ENCODE data around the gene TEPSIN. TPM values are rescaled to one million over a fixed set of nuclear protein-coding genes. Genes with fewer than 3 reads are reported as not detected.

The TEPSIN gene
- total and polyA plus RNA-seq, 4 donors, result 3.2 to 22.9 (median 10.7) TPM

DNA sequence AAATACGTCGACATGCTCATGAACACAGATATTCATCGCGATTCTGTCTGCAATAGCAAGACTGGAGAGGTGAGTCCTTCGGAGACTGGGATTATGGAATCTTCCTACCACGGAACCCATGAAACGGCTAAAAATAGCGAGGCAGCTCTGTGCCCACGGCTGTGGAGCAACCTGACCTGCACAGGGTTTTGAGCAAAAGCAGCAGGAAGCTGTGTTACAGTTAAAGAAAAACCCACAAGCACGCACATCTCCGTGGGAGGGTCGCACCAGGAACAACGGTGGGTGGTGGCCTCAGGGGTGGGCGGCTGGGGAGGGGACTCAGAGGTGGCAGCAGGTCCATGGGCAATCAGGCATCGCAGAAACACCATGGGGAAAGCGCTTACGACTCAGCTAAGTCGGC is 31.4 kb upstream of the TEPSIN start (continued):
- TF ChIP-seq, protein P1, sequence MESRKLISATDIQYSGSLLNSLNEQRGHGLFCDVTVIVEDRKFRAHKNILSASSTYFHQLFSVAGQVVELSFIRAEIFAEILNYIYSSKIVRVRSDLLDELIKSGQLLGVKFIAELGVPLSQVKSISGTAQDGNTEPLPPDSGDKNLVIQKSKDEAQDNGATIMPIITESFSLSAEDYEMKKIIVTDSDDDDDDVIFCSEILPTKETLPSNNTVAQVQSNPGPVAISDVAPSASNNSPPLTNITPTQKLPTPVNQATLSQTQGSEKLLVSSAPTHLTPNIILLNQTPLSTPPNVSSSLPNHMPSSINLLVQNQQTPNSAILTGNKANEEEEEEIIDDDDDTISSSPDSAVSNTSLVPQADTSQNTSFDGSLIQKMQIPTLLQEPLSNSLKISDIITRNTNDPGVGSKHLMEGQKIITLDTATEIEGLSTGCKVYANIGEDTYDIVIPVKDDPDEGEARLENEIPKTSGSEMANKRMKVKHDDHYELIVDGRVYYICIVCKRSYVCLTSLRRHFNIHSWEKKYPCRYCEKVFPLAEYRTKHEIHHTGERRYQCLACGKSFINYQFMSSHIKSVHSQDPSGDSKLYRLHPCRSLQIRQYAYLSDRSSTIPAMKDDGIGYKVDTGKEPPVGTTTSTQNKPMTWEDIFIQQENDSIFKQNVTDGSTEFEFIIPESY (IDR thresholded peaks at IDR 0.05), result no peak
- TF ChIP-seq GABPA (IDR thresholded peaks at IDR 0.05 in 1 of 2, conservative IDR thresholded peaks at IDR 0.05 in 1 of 2) (no peak), FOXA1 (IDR thresholded peaks at IDR 0.05) (no peak)
- TF ChIP-seq, protein P2, sequence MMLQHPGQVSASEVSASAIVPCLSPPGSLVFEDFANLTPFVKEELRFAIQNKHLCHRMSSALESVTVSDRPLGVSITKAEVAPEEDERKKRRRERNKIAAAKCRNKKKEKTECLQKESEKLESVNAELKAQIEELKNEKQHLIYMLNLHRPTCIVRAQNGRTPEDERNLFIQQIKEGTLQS (IDR thresholded peaks at IDR 0.05), result no peak

DNA sequence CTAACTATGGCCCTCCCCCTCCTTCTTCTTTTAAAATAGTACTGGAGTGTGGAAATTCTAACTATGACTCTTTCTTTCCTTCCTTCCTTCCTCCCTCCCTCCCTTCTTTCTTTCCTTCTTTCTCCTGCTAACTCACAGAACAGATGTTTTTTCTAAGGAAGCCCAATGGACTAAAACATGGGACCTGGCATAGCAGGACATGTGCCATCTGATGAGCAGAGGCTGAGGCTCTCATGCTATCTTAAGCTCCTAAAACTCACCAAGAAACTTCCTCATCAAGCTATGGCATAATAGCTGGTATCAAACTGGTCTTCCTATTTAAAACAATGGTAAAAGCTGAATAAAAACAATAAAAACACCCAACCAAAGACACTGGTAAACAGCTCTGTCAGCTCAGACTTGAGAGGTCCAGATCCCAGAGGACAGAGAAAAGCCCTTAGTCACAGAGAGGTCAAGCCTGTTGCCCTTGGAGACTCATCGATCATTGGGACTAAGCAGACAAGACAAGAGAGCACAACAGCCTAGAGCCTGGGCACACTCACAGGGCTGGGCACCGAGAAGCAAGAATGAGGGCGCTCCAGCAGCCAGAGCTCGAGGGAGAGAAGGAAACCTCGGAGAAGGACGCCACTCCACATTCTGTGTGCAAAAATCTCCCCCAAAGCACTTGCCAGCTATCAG is 28.7 kb upstream of the TEPSIN start:
- Histone ChIP-seq H3K27ac (ENCODE audit: low read depth in 1 of 2, low read length in 2 of 2) (no peak overlapping the region), H3K9me3 (ENCODE audit: control insufficient read depth in 4 of 4, low read length in 3 of 4) (no peaks in the 10 kb centered on the region), H3K9ac (ENCODE audit: low read depth in 1 of 2, low read length in 2 of 2) (no peak overlapping the region), H3K4me1 (ENCODE audit: control insufficient read depth in 4 of 4, insufficient read depth in 4 of 4, low read length in 3 of 4) (no peaks in the 10 kb centered on the region), H3K36me3 (ENCODE audit: control insufficient read depth in 4 of 4, insufficient read depth in 3 of 4, low read depth in 1 of 4, low read length in 3 of 4) (peaks cover 38 to 72% (median 42%) of the 10 kb centered on the region in 4 donors), H3K4me3 (ENCODE audit: low read depth in 1 of 3, low read length in 3 of 3) (no peak overlapping the region), H3K27me3 (ENCODE audit: control insufficient read depth in 4 of 4, insufficient read depth in 4 of 4, low read length in 3 of 4) (no peaks in the 10 kb centered on the region)
- 94% methylated on average over 6 of the region's 6 CpGs for WGBS
- TF ChIP-seq FOXA2 (IDR thresholded peaks at IDR 0.05), result no peak
- no peak for TF ChIP-seq NR2F2 (IDR thresholded peaks at IDR 0.05)
- TF ChIP-seq, protein P3, sequence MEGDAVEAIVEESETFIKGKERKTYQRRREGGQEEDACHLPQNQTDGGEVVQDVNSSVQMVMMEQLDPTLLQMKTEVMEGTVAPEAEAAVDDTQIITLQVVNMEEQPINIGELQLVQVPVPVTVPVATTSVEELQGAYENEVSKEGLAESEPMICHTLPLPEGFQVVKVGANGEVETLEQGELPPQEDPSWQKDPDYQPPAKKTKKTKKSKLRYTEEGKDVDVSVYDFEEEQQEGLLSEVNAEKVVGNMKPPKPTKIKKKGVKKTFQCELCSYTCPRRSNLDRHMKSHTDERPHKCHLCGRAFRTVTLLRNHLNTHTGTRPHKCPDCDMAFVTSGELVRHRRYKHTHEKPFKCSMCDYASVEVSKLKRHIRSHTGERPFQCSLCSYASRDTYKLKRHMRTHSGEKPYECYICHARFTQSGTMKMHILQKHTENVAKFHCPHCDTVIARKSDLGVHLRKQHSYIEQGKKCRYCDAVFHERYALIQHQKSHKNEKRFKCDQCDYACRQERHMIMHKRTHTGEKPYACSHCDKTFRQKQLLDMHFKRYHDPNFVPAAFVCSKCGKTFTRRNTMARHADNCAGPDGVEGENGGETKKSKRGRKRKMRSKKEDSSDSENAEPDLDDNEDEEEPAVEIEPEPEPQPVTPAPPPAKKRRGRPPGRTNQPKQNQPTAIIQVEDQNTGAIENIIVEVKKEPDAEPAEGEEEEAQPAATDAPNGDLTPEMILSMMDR (IDR thresholded peaks at IDR 0.05; ENCODE audit: low read depth, low read length, missing input control), result no peak
- TF ChIP-seq, protein P4, sequence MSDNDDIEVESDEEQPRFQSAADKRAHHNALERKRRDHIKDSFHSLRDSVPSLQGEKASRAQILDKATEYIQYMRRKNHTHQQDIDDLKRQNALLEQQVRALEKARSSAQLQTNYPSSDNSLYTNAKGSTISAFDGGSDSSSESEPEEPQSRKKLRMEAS (IDR thresholded peaks at IDR 0.05), result no peak
- no peak for TF ChIP-seq YY1 (IDR thresholded peaks at IDR 0.05)
- TF ChIP-seq TAF1 (conservative IDR thresholded peaks at IDR 0.05), result no peak
- TF ChIP-seq RAD21 (IDR thresholded peaks at IDR 0.05), result no peak
- no peak for TF ChIP-seq JUND (IDR thresholded peaks at IDR 0.05)
- no peak for TF ChIP-seq HNF4G (IDR thresholded peaks at IDR 0.05)
- DNase-seq (ENCODE audit: low spot score), result no peak

DNA sequence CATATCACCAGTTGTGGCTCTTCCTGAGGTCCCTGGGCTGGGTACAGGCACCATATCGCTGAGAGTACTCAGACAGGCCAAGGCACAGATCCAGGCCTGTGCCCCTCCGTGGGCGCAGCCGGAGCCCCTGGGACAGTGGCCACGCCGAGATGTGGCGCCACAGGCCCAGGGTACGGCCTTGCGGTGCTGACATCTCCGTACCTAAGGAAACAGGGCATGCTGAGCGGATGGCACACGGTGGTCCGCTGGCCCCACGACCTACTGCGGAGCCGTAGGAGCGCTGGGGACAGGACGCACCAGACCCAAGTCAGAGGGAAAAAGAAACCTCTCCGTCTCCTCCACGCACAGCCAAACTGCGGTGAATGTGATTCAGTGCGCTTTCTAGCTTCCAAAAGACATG is 26.7 kb upstream of the TEPSIN start:
- Histone ChIP-seq H3K27ac (ENCODE audit: low read depth in 1 of 2, low read length in 2 of 2) (no peak overlapping the region), H3K9me3 (ENCODE audit: control insufficient read depth in 4 of 4, low read length in 3 of 4) (no peaks in the 10 kb centered on the region), H3K9ac (ENCODE audit: low read depth in 1 of 2, low read length in 2 of 2) (no peak overlapping the region), H3K27me3 (ENCODE audit: control insufficient read depth in 4 of 4, insufficient read depth in 4 of 4, low read length in 3 of 4) (no peaks in the 10 kb centered on the region), H3K4me3 (ENCODE audit: low read depth in 1 of 3, low read length in 3 of 3) (no peak overlapping the region), H3K36me3 (ENCODE audit: control insufficient read depth in 4 of 4, insufficient read depth in 3 of 4, low read depth in 1 of 4, low read length in 3 of 4) (peaks cover 30 to 77% (median 38%) of the 10 kb centered on the region in 4 donors), H3K4me1 (ENCODE audit: control insufficient read depth in 4 of 4, insufficient read depth in 4 of 4, low read length in 3 of 4) (no peaks in the 10 kb centered on the region)
- DNase-seq (ENCODE audit: low spot score), result no peak
- TF ChIP-seq, protein P1 (IDR thresholded peaks at IDR 0.05), result no peak
- TF ChIP-seq, protein P4 (IDR thresholded peaks at IDR 0.05), result no peak
- no peak for TF ChIP-seq NR2F2 (IDR thresholded peaks at IDR 0.05)
- TF ChIP-seq RAD21 (IDR thresholded peaks at IDR 0.05), result no peak
- TF ChIP-seq RXRA (IDR thresholded peaks at IDR 0.05), result no peak
- TF ChIP-seq HNF4G (IDR thresholded peaks at IDR 0.05), result no peak
- WGBS, result 98% methylated on average over 22 of the region's 22 CpGs
